Measurements from ENCODE around the gene PLEKHG7. TPM values are rescaled to one million over a fixed set of nuclear protein-coding genes. Genes with fewer than 3 reads are reported as not detected.

The PLEKHG7 gene
- total RNA-seq, 4 donors from 2014 or later: 2.5 to 8.6 (median 4.3) TPM

GRCh38 chr12:92657770-92658169 is 45.0 kb upstream of the PLEKHG7 start:
- no peaks in the 10 kb centered on the region for H3K4me1 ChIP-seq
- 97% methylated on average over 4 of the region's 4 CpGs; no CpG with 5 or more reads in 1 of the 2 donors for WGBS, 2 donors (ENCODE audit: low coverage in 1 of 2)
- H3K4me3 ChIP-seq: no peak overlapping the region
- in situ Hi-C loops (cut with MboI; ENCODE audit: low pct_ligation_motif_present in 1 of 4, low pct_unique_long_range_greater_than_20kb in 1 of 4, low sequenced_read_pairs in 3 of 4): no loop called here
- H3K36me3 ChIP-seq: no peaks in the 10 kb centered on the region
- H3K9me3 ChIP-seq: no peaks in the 10 kb centered on the region
- TF ChIP-seq CTCF (IDR thresholded peaks at IDR 0.05) (no peak), POLR2A (IDR thresholded peaks at IDR 0.05) (no peak), EP300 (IDR thresholded peaks at IDR 0.05; ENCODE audit: low read depth) (no peak), POLR2AphosphoS5 (IDR thresholded peaks at IDR 0.05) (no peak)
- no peak for DNase-seq
- intact Hi-C loops (cut with DNase I; ENCODE audit: low total_unique reads): loop anchor here (10.0 kb wide), 1 partner anchor 1293 kb away; no protein-coding TSS in a partner anchor
- no peak overlapping the region for H3K27ac ChIP-seq
- no peaks in the 10 kb centered on the region for H3K27me3 ChIP-seq

- H3K4me3 ChIP-seq: no peak overlapping the region
- no peaks in the 10 kb centered on the region for H3K36me3 ChIP-seq
- in situ Hi-C loops (cut with MboI; ENCODE audit: low pct_ligation_motif_present in 1 of 4, low pct_unique_long_range_greater_than_20kb in 1 of 4, low sequenced_read_pairs in 3 of 4) (no loop called here), intact Hi-C loops (cut with DNase I; ENCODE audit: low total_unique reads) (loop anchor here (10.0 kb wide), 1 partner anchor 1294 kb away; no protein-coding TSS in a partner anchor)
- TF ChIP-seq EP300 (IDR thresholded peaks at IDR 0.05; ENCODE audit: low read depth) (no peak), CTCF (IDR thresholded peaks at IDR 0.05) (no peak), POLR2AphosphoS5 (IDR thresholded peaks at IDR 0.05) (no peak), POLR2A (IDR thresholded peaks at IDR 0.05) (no peak)
- DNase-seq: no peak
- WGBS, 2 donors (ENCODE audit: low coverage in 1 of 2): 98% methylated on average over 2 of the region's 2 CpGs; no CpG with 5 or more reads in 1 of the 2 donors
- H3K9me3 ChIP-seq: no peaks in the 10 kb centered on the region
- H3K27me3 ChIP-seq: no peaks in the 10 kb centered on the region
- H3K4me1 ChIP-seq: no peaks in the 10 kb centered on the region
- H3K27ac ChIP-seq: no peak overlapping the region
These were observed 44.2 kb upstream of the PLEKHG7 start for GRCh38 chr12:92658611-92659010.

GRCh38 chr12:92661269-92661668 is 41.5 kb upstream of the PLEKHG7 start:
- Histone ChIP-seq H3K4me1 (no peaks in the 10 kb centered on the region), H3K9me3 (no peaks in the 10 kb centered on the region), H3K4me3 (no peak overlapping the region), H3K36me3 (no peaks in the 10 kb centered on the region), H3K27ac (no peak overlapping the region), H3K27me3 (no peaks in the 10 kb centered on the region)
- DNase-seq: no peak
- 94 to 96% methylated on average over 5 to 6 of the region's 6 CpGs for WGBS, 2 donors (ENCODE audit: low coverage in 1 of 2)
- in situ Hi-C loops (cut with MboI; ENCODE audit: low pct_ligation_motif_present in 1 of 4, low pct_unique_long_range_greater_than_20kb in 1 of 4, low sequenced_read_pairs in 3 of 4): no loop called here
- intact Hi-C loops (cut with DNase I; ENCODE audit: low total_unique reads): no loop called here
- TF ChIP-seq POLR2A (IDR thresholded peaks at IDR 0.05): no peak
- TF ChIP-seq POLR2AphosphoS5 (IDR thresholded peaks at IDR 0.05): no peak
- TF ChIP-seq EP300 (IDR thresholded peaks at IDR 0.05; ENCODE audit: low read depth): no peak
- TF ChIP-seq CTCF (IDR thresholded peaks at IDR 0.05): no peak

GRCh38 chr12:92665496-92665895 is 37.3 kb upstream of the PLEKHG7 start:
- Histone ChIP-seq H3K27me3 (no peaks in the 10 kb centered on the region), H3K27ac (no peak overlapping the region), H3K4me3 (no peak overlapping the region), H3K9me3 (no peaks in the 10 kb centered on the region), H3K36me3 (no peaks in the 10 kb centered on the region), H3K4me1 (no peaks in the 10 kb centered on the region)
- no peak for TF ChIP-seq EP300 (IDR thresholded peaks at IDR 0.05; ENCODE audit: low read depth)
- TF ChIP-seq POLR2A (IDR thresholded peaks at IDR 0.05): no peak
- TF ChIP-seq CTCF (IDR thresholded peaks at IDR 0.05): no peak
- no peak for TF ChIP-seq POLR2AphosphoS5 (IDR thresholded peaks at IDR 0.05)
- WGBS, 2 donors (ENCODE audit: low coverage in 1 of 2): 100% methylated on average over 2 of the region's 2 CpGs; no CpG with 5 or more reads in 1 of the 2 donors
- in situ Hi-C loops (cut with MboI; ENCODE audit: low pct_ligation_motif_present in 1 of 4, low pct_unique_long_range_greater_than_20kb in 1 of 4, low sequenced_read_pairs in 3 of 4) (no loop called here), intact Hi-C loops (cut with DNase I; ENCODE audit: low total_unique reads) (no loop called here)
- DNase-seq: no peak

All from transverse colon (tissue), 4 donors.